PC-3 (cell line): ENCODE measurements around the gene ANXA9. TPM values are rescaled to one million over a fixed set of nuclear protein-coding genes. Genes with fewer than 3 reads are reported as not detected.

ENCODE experiments used
- ATAC-seq: fragments of 200-7000 bp; cut with Tn5 transposase; 2 replicates; pipeline ENCODE4 v1.9.1; 2020; ENCODE audit warnings: mild to moderate bottlenecking, moderate library complexity
- BruUV-seq: library from RNA; stranded (reverse); fragments of 400-500 nt; replicated peaks from 2 replicates; lab custom pipeline; 2021; lab: Mats Ljungman, UMichigan
- CTCF ChIA-PET: fragments of 300-600 bp; sonication (Branson Sonifier 250); formaldehyde crosslinking; loops from one replicate; lab custom pipeline; 2022; ENCODE audit warnings: antibody characterized with exemption; lab: Charles Lee
- POLR2A ChIA-PET: fragments of 300-600 bp; sonication (Branson Sonifier 250); formaldehyde crosslinking; loops from one replicate; lab custom pipeline; 2022; ENCODE audit warnings: antibody characterized with exemption; ENCODE audit not compliant: unreplicated experiment; lab: Charles Lee
- DNase-seq: peaks from one replicate; pipeline ENCODE4 v3.0.0-alpha.2; 2015
- H2AFZ ChIP-seq: fragments of 300-600 bp; sonication (generic); 2 replicates; pipeline ENCODE4 v1.6.0; 2016; ENCODE audit warnings: antibody characterized with exemption, low read length
- H3F3A ChIP-seq: fragments of 300-600 bp; sonication (generic); one replicate; pipeline ENCODE4 v1.6.0; 2017; ENCODE audit warnings: antibody characterized with exemption, low read length, control low read depth, mild to moderate bottlenecking; ENCODE audit not compliant: unreplicated experiment
- H3K27ac ChIP-seq: fragments of 300-600 bp; sonication (generic); 2 replicates; pipeline ENCODE4 v1.5.1; 2016; ENCODE audit warnings: mild to moderate bottlenecking, low read length
- H3K27me3 ChIP-seq: fragments of 300-600 bp; sonication (generic); 2 replicates; pipeline ENCODE4 v1.6.1; 2016; ENCODE audit warnings: low read length, mixed read lengths
- H3K36me3 ChIP-seq: fragments of 300-600 bp; sonication (generic); 2 replicates; pipeline ENCODE4 v1.6.1; 2016; ENCODE audit warnings: low read depth, mixed run types, low read length, mixed read lengths
- H3K4me1 ChIP-seq: fragments of 300-600 bp; sonication (generic); 2 replicates; pipeline ENCODE4 v1.5.1; 2016; ENCODE audit warnings: low read length; ENCODE audit not compliant: insufficient read depth
- H3K4me2 ChIP-seq: fragments of 300-600 bp; sonication (generic); 2 replicates; pipeline ENCODE4 v1.6.0; 2016; ENCODE audit warnings: low read length
- H3K4me3 ChIP-seq: fragments of 300-600 bp; sonication (generic); 2 replicates; pipeline ENCODE4 v1.5.1; 2016; ENCODE audit warnings: mild to moderate bottlenecking, low read length, mixed read lengths
- H3K79me2 ChIP-seq: fragments of 300-600 bp; sonication (generic); 2 replicates; pipeline ENCODE4 v1.6.1; 2017; ENCODE audit warnings: low read length, mixed read lengths
- H3K9ac ChIP-seq: fragments of 300-600 bp; sonication (generic); 2 replicates; pipeline ENCODE4 v1.6.0; 2016; ENCODE audit warnings: mild to moderate bottlenecking, low read length
- H3K9me2 ChIP-seq: fragments of 300-600 bp; sonication (generic); replicated peaks from 2 replicates; pipeline ENCODE4 v1.6.1; 2016; ENCODE audit warnings: mixed run types, low read length, mixed read lengths
- H3K9me3 ChIP-seq: fragments of 300-600 bp; sonication (generic); 2 replicates; pipeline ENCODE4 v1.6.1; 2016; ENCODE audit warnings: low read length, mixed read lengths
- H4K20me1 ChIP-seq: fragments of 300-600 bp; sonication (generic); 2 replicates; pipeline ENCODE4 v1.6.1; 2016; ENCODE audit warnings: low read length, mixed read lengths
- CTCF ChIP-seq: fragments of 300-600 bp; sonication (generic); conservative IDR thresholded peaks from 2 replicates; pipeline ENCODE4 v1.5.1; 2017; ENCODE audit warnings: antibody characterized with exemption, low read depth, mild to moderate bottlenecking, low read length
- EZH2 ChIP-seq: fragments of 300-600 bp; sonication (generic); IDR thresholded peaks from one replicate; pipeline ENCODE4 v1.6.1; 2017; ENCODE audit warnings: antibody characterized with exemption, mild to moderate bottlenecking, low read length; ENCODE audit not compliant: unreplicated experiment
- EZH2phosphoT487 ChIP-seq: fragments of 300-600 bp; sonication (generic); IDR thresholded peaks from 2 replicates; pipeline ENCODE4 v1.6.1; 2018; ENCODE audit warnings: mild to moderate bottlenecking, antibody characterized with exemption, low read length, borderline replicate concordance
- intact Hi-C: fragments of 100-400 bp; cut with micrococcal nuclease; formaldehyde crosslinking; loops from 2 replicates; pipeline ENCODE4 v1.9.0; 2023
- total RNA-seq: library from RNA; depleted of rRNA; stranded (reverse); fragments of >200 nt; gene quantifications from 2 replicates; pipeline ENCODE4 v1.2.3, GENCODE V29; 2014

ANXA9 gene
- total RNA-seq, 1 experiment from 2014 or later, result 0.18 TPM

GRCh38 chr1:150964164-150964489 lies 18.0 kb upstream of the ANXA9 start:
- BruUV-seq, result no TSS peak
- Histone ChIP-seq H3K9ac (no peak overlapping the region), H3K79me2 (peaks cover 12% of the 10 kb centered on the region), H3K27me3 (no peaks in the 10 kb centered on the region), H4K20me1 (no peaks in the 10 kb centered on the region), H2AFZ (no peak overlapping the region), H3K9me3 (no peaks in the 10 kb centered on the region), H3K4me1 (no peaks in the 10 kb centered on the region), H3K9me2 (no peaks in the 10 kb centered on the region), H3K4me3 (no peak overlapping the region), H3F3A (no peaks in the 10 kb centered on the region), H3K27ac (no peak overlapping the region), H3K36me3 (peaks cover 75% of the 10 kb centered on the region), H3K4me2 (no peak overlapping the region)
- ATAC-seq (no peak), DNase-seq (no peak)
- CTCF ChIA-PET, result no interaction called here
- POLR2A ChIA-PET, result no interaction called here
- intact Hi-C loops, result no loop called here
- no peak for TF ChIP-seq EZH2phosphoT487
- no peak for TF ChIP-seq CTCF
- no peak for TF ChIP-seq EZH2

- ATAC-seq (no peak), DNase-seq (no peak)
- H3K79me2 ChIP-seq, result peaks cover 27% of the 10 kb centered on the region
- no peaks in the 10 kb centered on the region for H3K9me3 ChIP-seq
- intact Hi-C loops, result no loop called here
- H3K9me2 ChIP-seq, result no peaks in the 10 kb centered on the region
- POLR2A ChIA-PET, result no interaction called here
- H3K4me3 ChIP-seq, result no peak overlapping the region
- H3K36me3 ChIP-seq, result peaks cover 66% of the 10 kb centered on the region
- no peaks in the 10 kb centered on the region for H3F3A ChIP-seq
- H3K4me1 ChIP-seq, result peaks cover under 1% of the 10 kb centered on the region; the same call in 1 of the 2 replicates
- no peaks in the 10 kb centered on the region for H3K27me3 ChIP-seq
- H3K4me2 ChIP-seq, result no peak overlapping the region
- no peak overlapping the region for H3K9ac ChIP-seq
- H3K27ac ChIP-seq, result no peak overlapping the region
- H2AFZ ChIP-seq, result no peak overlapping the region
- peaks cover under 1% of the 10 kb centered on the region; the same call in 1 of the 2 replicates for H4K20me1 ChIP-seq
- no peak for TF ChIP-seq EZH2phosphoT487
- TF ChIP-seq EZH2, result no peak
- TF ChIP-seq CTCF, result no peak
- TSS peak; percentile 32 for BruUV-seq
- CTCF ChIA-PET, result no interaction called here
These were observed 16.5 kb upstream of the ANXA9 start for GRCh38 chr1:150965605-150966004.

GRCh38 chr1:150966011-150966410 lies 16.1 kb upstream of the ANXA9 start:
- POLR2A ChIA-PET, result no interaction called here
- intact Hi-C loops, result no loop called here
- H3K9me3 ChIP-seq, result no peaks in the 10 kb centered on the region
- no peak overlapping the region for H3K9ac ChIP-seq
- BruUV-seq, result no TSS peak
- no peak for ATAC-seq
- TF ChIP-seq EZH2phosphoT487 (no peak), CTCF (no peak), EZH2 (no peak)
- H3K4me1 ChIP-seq, result peaks cover 5% of the 10 kb centered on the region; the same call in 1 of the 2 replicates
- H3K4me3 ChIP-seq, result no peak overlapping the region
- no peaks in the 10 kb centered on the region for H3F3A ChIP-seq
- H4K20me1 ChIP-seq, result peaks cover 5% of the 10 kb centered on the region; the same call in 1 of the 2 replicates
- no peaks in the 10 kb centered on the region for H3K9me2 ChIP-seq
- CTCF ChIA-PET, result no interaction called here
- no peak overlapping the region for H2AFZ ChIP-seq
- H3K27ac ChIP-seq, result no peak overlapping the region
- no peak overlapping the region for H3K4me2 ChIP-seq
- no peaks in the 10 kb centered on the region for H3K27me3 ChIP-seq
- peaks cover 62% of the 10 kb centered on the region for H3K36me3 ChIP-seq
- DNase-seq, result no peak
- H3K79me2 ChIP-seq, result peaks cover 31% of the 10 kb centered on the region
